ENCODE results near the gene ADGRE3. TPM values are rescaled to one million over a fixed set of nuclear protein-coding genes. Genes with fewer than 3 reads are reported as not detected.
"Not testable (repeated sequence)": the region's sequence is repeated elsewhere in the genome, so short reads cannot be mapped to it uniquely, and the experiment has no call there.

The ADGRE3 gene
- total RNA-seq, 2 donors from 2014 or later: not detected

- no peak overlapping the region for H3K27ac ChIP-seq
- no peaks in the 10 kb centered on the region for H3K4me1 ChIP-seq (ENCODE audit: control insufficient read depth in 1 of 2, low read depth in 2 of 2)
- H3K36me3 ChIP-seq: no peaks in the 10 kb centered on the region
- no peak for ATAC-seq (ENCODE audit: insufficient number of reproducible peaks, low FRiP score, low read depth)
- H3K9me3 ChIP-seq: peaks cover 4% of the 10 kb centered on the region
- H3K4me3 ChIP-seq: no peak overlapping the region
- H3K27me3 ChIP-seq (replicated peaks; ENCODE audit: insufficient read depth): no peaks in the 10 kb centered on the region
- no peak for DNase-seq (ENCODE audit: low spot score)
- no peak for TF ChIP-seq CTCF (IDR thresholded peaks at IDR 0.05)
Observed at GRCh38 chr19:14632286-14632685, 42.4 kb downstream of the ADGRE3 start.

- TF ChIP-seq CTCF (IDR thresholded peaks at IDR 0.05): no peak
- peaks cover 4% of the 10 kb centered on the region for H3K9me3 ChIP-seq
- H3K4me1 ChIP-seq (ENCODE audit: control insufficient read depth in 1 of 2, low read depth in 2 of 2): no peaks in the 10 kb centered on the region
- H3K27ac ChIP-seq: no peak overlapping the region
- no peak overlapping the region for H3K4me3 ChIP-seq
- H3K27me3 ChIP-seq (replicated peaks; ENCODE audit: insufficient read depth): no peaks in the 10 kb centered on the region
- no peaks in the 10 kb centered on the region for H3K36me3 ChIP-seq
- ATAC-seq (ENCODE audit: insufficient number of reproducible peaks, low FRiP score, low read depth) (no peak), DNase-seq (ENCODE audit: low spot score) (no peak)
Observed at GRCh38 chr19:14629557-14629956, 45.1 kb downstream of the ADGRE3 start.

- not testable (repeated sequence) for H3K27me3 ChIP-seq (replicated peaks; ENCODE audit: insufficient read depth); H3K4me1 ChIP-seq (ENCODE audit: control insufficient read depth in 1 of 2, low read depth in 2 of 2); H3K4me3 ChIP-seq; ATAC-seq (ENCODE audit: insufficient number of reproducible peaks, low FRiP score, low read depth); H3K27ac ChIP-seq; H3K9me3 ChIP-seq; H3K36me3 ChIP-seq; DNase-seq (ENCODE audit: low spot score)
Observed at GRCh38 chr19:14624491-14624890, 50.2 kb downstream of the ADGRE3 start.

GRCh38 chr19:14619404-14619803, 55.2 kb downstream of the ADGRE3 start:
- ATAC-seq (ENCODE audit: insufficient number of reproducible peaks, low FRiP score, low read depth): no peak
- no peak for DNase-seq (ENCODE audit: low spot score)
- TF ChIP-seq CTCF (IDR thresholded peaks at IDR 0.05): no peak
- H3K4me1 ChIP-seq (ENCODE audit: control insufficient read depth in 1 of 2, low read depth in 2 of 2): no peaks in the 10 kb centered on the region
- no peaks in the 10 kb centered on the region for H3K27me3 ChIP-seq (replicated peaks; ENCODE audit: insufficient read depth)
- no peak overlapping the region for H3K4me3 ChIP-seq
- H3K27ac ChIP-seq: no peak overlapping the region
- peaks cover 5% of the 10 kb centered on the region for H3K9me3 ChIP-seq
- no peaks in the 10 kb centered on the region for H3K36me3 ChIP-seq

GRCh38 chr19:14616407-14616806, 58.2 kb downstream of the ADGRE3 start:
- no peak overlapping the region for H3K27ac ChIP-seq
- DNase-seq (ENCODE audit: low spot score): no peak
- H3K4me1 ChIP-seq (ENCODE audit: control insufficient read depth in 1 of 2, low read depth in 2 of 2): no peaks in the 10 kb centered on the region
- no peaks in the 10 kb centered on the region for H3K36me3 ChIP-seq
- H3K27me3 ChIP-seq (replicated peaks; ENCODE audit: insufficient read depth): no peaks in the 10 kb centered on the region
- H3K9me3 ChIP-seq: peaks cover 5% of the 10 kb centered on the region
- TF ChIP-seq CTCF (IDR thresholded peaks at IDR 0.05): no peak
- no peak overlapping the region for H3K4me3 ChIP-seq
- no peak for ATAC-seq (ENCODE audit: insufficient number of reproducible peaks, low FRiP score, low read depth)

- TF ChIP-seq CTCF (IDR thresholded peaks at IDR 0.05): no peak
- H3K4me1 ChIP-seq (ENCODE audit: control insufficient read depth in 1 of 2, low read depth in 2 of 2): no peaks in the 10 kb centered on the region
- peaks cover 5% of the 10 kb centered on the region for H3K9me3 ChIP-seq
- ATAC-seq (ENCODE audit: insufficient number of reproducible peaks, low FRiP score, low read depth) (no peak), DNase-seq (ENCODE audit: low spot score) (no peak)
- H3K4me3 ChIP-seq: no peak overlapping the region
- no peaks in the 10 kb centered on the region for H3K36me3 ChIP-seq
- no peaks in the 10 kb centered on the region for H3K27me3 ChIP-seq (replicated peaks; ENCODE audit: insufficient read depth)
- H3K27ac ChIP-seq: no peak overlapping the region
Observed at GRCh38 chr19:14615623-14616022, 59.0 kb downstream of the ADGRE3 start.

Data from thoracic aorta (tissue), 2 donors.